IMR-90 (cell line): ENCODE data around the gene CDCA4. TPM values are rescaled to one million over a fixed set of nuclear protein-coding genes. Genes with fewer than 3 reads are reported as not detected.
A peak's percentile ranks its signal among the peaks of the same experiment; 100 is the strongest.

Source experiments
- ATAC-seq: fragments of 200-7000 bp; cut with Tn5 transposase; 2 replicates; pipeline ENCODE4 v1.9.1; 2020; ENCODE audit warnings: low read depth, mild to moderate bottlenecking, moderate library complexity
- BruUV-seq: library from RNA; stranded (reverse); fragments of 400-500 nt; replicated peaks from 2 replicates; lab custom pipeline; 2021; lab: Mats Ljungman, UMichigan
- CTCF ChIA-PET: fragments of 300-600 bp; formaldehyde crosslinking; extraction: SDS; loops from one replicate; lab custom pipeline; 2021; ENCODE audit warnings: antibody characterized with exemption; lab: Yijun Ruan, JAX
- POLR2A ChIA-PET: fragments of 300-600 bp; sonication (Branson Sonifier 250); formaldehyde crosslinking; loops from one replicate; lab custom pipeline; 2022; ENCODE audit warnings: antibody characterized with exemption; ENCODE audit not compliant: unreplicated experiment; lab: Charles Lee
- DNase-seq: peaks from one replicate; pipeline ENCODE4 v3.0.0; 2013
- H2AFZ ChIP-seq: replicated peaks from 2 replicates; pipeline ENCODE3; 2013; ENCODE audit warnings: low read length, mild to moderate bottlenecking; ENCODE audit not compliant: poor library complexity
- H2AK5ac ChIP-seq: 2 replicates; pipeline ENCODE4 v1.6.1; 2013; ENCODE audit warnings: low read depth, low read length, inconsistent platforms
- H2AK9ac ChIP-seq: replicated peaks from 2 replicates; pipeline ENCODE3; 2013; ENCODE audit warnings: mild to moderate bottlenecking, low read depth, low read length, moderate library complexity; ENCODE audit not compliant: poor library complexity
- H2BK120ac ChIP-seq: 2 replicates; pipeline ENCODE4 v1.6.1; 2013; ENCODE audit warnings: low read depth, low read length, inconsistent platforms
- H2BK15ac ChIP-seq: 3 replicates; pipeline ENCODE4 v1.6.1; 2013; ENCODE audit warnings: low read depth, low read length, inconsistent platforms
- H2BK20ac ChIP-seq: 2 replicates; pipeline ENCODE4 v1.6.1; 2013; ENCODE audit warnings: low read depth, mild to moderate bottlenecking, inconsistent platforms, low read length, moderate library complexity
- H2BK5ac ChIP-seq: 2 replicates; pipeline ENCODE4 v1.6.1; 2013; ENCODE audit warnings: mild to moderate bottlenecking, low read depth, low read length, inconsistent platforms; ENCODE audit not compliant: poor library complexity, severe bottlenecking
- H3K14ac ChIP-seq: replicated peaks from 2 replicates; pipeline ENCODE4 v1.6.1; 2013; ENCODE audit warnings: low read depth, low read length, inconsistent platforms
- H3K18ac ChIP-seq: 2 replicates; pipeline ENCODE4 v1.6.1; 2013; ENCODE audit warnings: low read depth, low read length, control low read depth
- H3K23ac ChIP-seq: 2 replicates; pipeline ENCODE4 v1.6.1; 2013; ENCODE audit warnings: low read depth, low read length, inconsistent platforms
- H3K27ac ChIP-seq: 2 replicates; pipeline ENCODE4 v1.5.1; 2013; ENCODE audit warnings: mild to moderate bottlenecking, control low read depth, low read length; ENCODE audit not compliant: insufficient read depth
- H3K27me3 ChIP-seq: 2 replicates; pipeline ENCODE4 v1.6.1; 2013; ENCODE audit warnings: low read length; ENCODE audit not compliant: control insufficient read depth, insufficient read depth
- H3K36me3 ChIP-seq: 2 replicates; pipeline ENCODE4 v1.6.1; 2013; ENCODE audit warnings: low read length, mixed read lengths; ENCODE audit not compliant: control insufficient read depth, insufficient read depth
- H3K4ac ChIP-seq: 2 replicates; pipeline ENCODE4 v1.6.1; 2013; ENCODE audit warnings: low read depth, low read length, inconsistent platforms
- H3K4me1 ChIP-seq: 2 replicates; pipeline ENCODE4 v1.6.1; 2013; ENCODE audit warnings: low read length, mixed read lengths; ENCODE audit not compliant: control insufficient read depth, insufficient read depth
- H3K4me2 ChIP-seq: 2 replicates; pipeline ENCODE4 v1.6.1; 2013; ENCODE audit warnings: low read depth, mild to moderate bottlenecking, control low read depth, low read length, moderate library complexity
- H3K4me3 ChIP-seq: 2 replicates; pipeline ENCODE4 v1.5.1; 2013; ENCODE audit warnings: low read depth, mild to moderate bottlenecking, control low read depth, low read length, moderate library complexity; ENCODE audit not compliant: insufficient read depth
- H3K56ac ChIP-seq: 2 replicates; pipeline ENCODE4 v1.6.1; 2013; ENCODE audit warnings: low read length, inconsistent platforms; ENCODE audit not compliant: insufficient read depth; ENCODE audit errors: extremely low read depth
- H3K79me1 ChIP-seq, 2 experiments: 2 replicates each; pipeline ENCODE4 v1.6.1; 2013; ENCODE audit warnings: low read length in 2 of 2, inconsistent platforms in 1 of 2, low read depth in 1 of 2
- H3K9ac ChIP-seq: 2 replicates; pipeline ENCODE4 v1.6.1; 2013; ENCODE audit warnings: low read depth, low read length, control low read depth
- H3K9me1 ChIP-seq: 2 replicates; pipeline ENCODE4 v1.6.1; 2013; ENCODE audit warnings: low read length, inconsistent platforms; ENCODE audit not compliant: insufficient read depth
- H3K9me3 ChIP-seq: 2 replicates; pipeline ENCODE4 v1.6.1; 2013; ENCODE audit warnings: low read length; ENCODE audit not compliant: control insufficient read depth, insufficient read depth
- H4K20me1 ChIP-seq: 2 replicates; pipeline ENCODE4 v1.6.1; 2013; ENCODE audit warnings: low read length, inconsistent platforms; ENCODE audit not compliant: insufficient read depth
- H4K5ac ChIP-seq: 2 replicates; pipeline ENCODE4 v1.6.1; 2013; ENCODE audit warnings: mild to moderate bottlenecking, low read depth, low read length, control low read depth
- H4K8ac ChIP-seq, 2 experiments: 2 replicates each; pipeline ENCODE4 v1.6.1; 2013; ENCODE audit warnings: low read depth in 2 of 2, low read length in 2 of 2, control low read depth in 1 of 2, inconsistent platforms in 1 of 2
- H4K91ac ChIP-seq: 2 replicates; pipeline ENCODE4 v1.6.1; 2013; ENCODE audit warnings: low read depth, low read length, inconsistent platforms; ENCODE audit not compliant: insufficient read depth
- CEBPB ChIP-seq: IDR thresholded peaks from 2 replicates; pipeline ENCODE4 v1.6.1; 2012; ENCODE audit warnings: low read depth, low read length, improper control_type of control experiment
- CHD1 ChIP-seq: IDR thresholded peaks from 2 replicates; pipeline ENCODE4 v1.6.1; 2012; ENCODE audit warnings: low read depth, low read length, improper control_type of control experiment
- FOS ChIP-seq: fragments of 150-350 bp; IDR thresholded peaks from 2 replicates; pipeline ENCODE4 v1.6.1; 2016; ENCODE audit warnings: low read depth, low read length
- MAZ ChIP-seq: IDR thresholded peaks from 2 replicates; pipeline ENCODE4 v1.6.1; 2012; ENCODE audit warnings: low read depth, mild to moderate bottlenecking, low read length, improper control_type of control experiment, moderate library complexity, borderline replicate concordance
- NFE2L2 ChIP-seq: fragments of 150-350 bp; IDR thresholded peaks from 2 replicates; pipeline ENCODE4 v1.6.1; 2016; ENCODE audit warnings: low read depth, mild to moderate bottlenecking, low read length
- RFX5 ChIP-seq: IDR thresholded peaks from 2 replicates; pipeline ENCODE4 v1.8.0; 2012; ENCODE audit warnings: low read depth, mild to moderate bottlenecking, low read length, moderate library complexity
- WGBS, 2 experiments: methylation state at CpG; one replicate each; pipeline versions ENCODE4 v1.1.5 to v1.1.7; 2013; ENCODE audit warnings: missing lambda C conversion rate in 2 of 2; ENCODE audit not compliant: insufficient read length in 1 of 2; ENCODE audit errors: extremely low coverage in 2 of 2; 5-methylcytosine and 5-hydroxymethylcytosine counted together
- dilution Hi-C: fragments of 300-500 bp; cut with HindIII; formaldehyde crosslinking; loops from one replicate; pipeline ENCODE4 v1.14.3; 2018; ENCODE audit warnings: low sequenced_read_pairs; ENCODE audit not compliant: unreplicated experiment
- in situ Hi-C: fragments of 300-500 bp; cut with MboI; formaldehyde crosslinking; loops from 3 replicates; pipeline ENCODE4 v1.14.3; 2019; ENCODE audit warnings: low sequenced_read_pairs, inconsistent platforms, mixed read lengths
- intact Hi-C: fragments of 100-400 bp; cut with micrococcal nuclease; formaldehyde crosslinking; loops from 2 replicates; pipeline ENCODE4 v1.10.0; 2022
- polyA plus RNA-seq, 3 experiments: library from polyadenylated mRNA; depleted of rRNA; stranded (reverse); fragments of >200 nt; gene quantifications; 2 replicates each; pipeline ENCODE4 v1.2.3, GENCODE V29; 2012; ENCODE audit warnings: low replicate concordance in 1 of 3
- total RNA-seq: library from RNA; depleted of rRNA; stranded (reverse); fragments of >200 nt; gene quantifications from 2 replicates; pipeline ENCODE4 v1.2.3, GENCODE V29; 2012

CDCA4 gene
- total and polyA plus RNA-seq, 2 of the 4 experiments (the other 2 are of a cell fraction): 17.7 to 18.6 TPM

- Histone ChIP-seq H3K4me3 (no peak overlapping the region), H4K5ac (no peak overlapping the region), H3K79me1 (no peaks in the 10 kb centered on the region), H3K4me2 (no peak overlapping the region), H3K9me3 (no peaks in the 10 kb centered on the region), H3K9me1 (peaks cover 11% of the 10 kb centered on the region; the same call in 1 of the 2 replicates), H3K9ac (no peak overlapping the region), H2BK120ac (no peak overlapping the region), H4K8ac (no peak overlapping the region), H2AFZ (peak overlapping the region; percentile 65), H3K18ac (no peak overlapping the region), H3K36me3 (no peaks in the 10 kb centered on the region), H2BK20ac (no peak overlapping the region), H2BK15ac (no peak overlapping the region; the same call in 2 of the 3 replicates), H3K4ac (no peak overlapping the region; the same call in none of the 2 replicates), H3K56ac (no peak overlapping the region), H4K20me1 (no peaks in the 10 kb centered on the region), H3K14ac (0 out of 2 replicates have a peak overlapping the region, but pooled peaks have one; percentile 41), H3K23ac (no peak overlapping the region), H2AK9ac (peak overlapping the region; percentile 76), H3K4me1 (peaks cover 3% of the 10 kb centered on the region), H3K27ac (no peak overlapping the region), H3K27me3 (peaks cover 8% of the 10 kb centered on the region; the same call in 1 of the 2 replicates), H2AK5ac (peak overlapping the region; percentile 28; the same call in 1 of the 2 replicates), H2BK5ac (no peak overlapping the region), H4K91ac (0 out of 2 replicates have a peak overlapping the region, but pooled peaks have one; percentile 12)
- 83% methylated on average over 8 of the region's 20 CpGs; no CpG with 5 or more reads in 1 of the 2 experiments for WGBS, 2 experiments
- ATAC-seq (peak; percentile 8; the same call in 1 of the 2 replicates), DNase-seq (peak; percentile 33)
- ChIA-PET POLR2A (no interaction called here), CTCF (no interaction called here)
- TF ChIP-seq CHD1: no peak
- TF ChIP-seq MAZ: no peak
- TF ChIP-seq CEBPB: 0 out of 2 replicates have a peak, but pooled peaks have one; percentile 11
- 0 out of 2 replicates have a peak, but pooled peaks have one; percentile 24 for TF ChIP-seq FOS
- no peak for TF ChIP-seq NFE2L2
- no peak for TF ChIP-seq RFX5
- in situ Hi-C loops: no loop called here
- dilution Hi-C loops: no loop called here
- BruUV-seq: no TSS peak
- intact Hi-C loops: no loop called here
Measured at GRCh38 chr14:105069871-105070759, 49.2 kb upstream of the CDCA4 start.
